Pancreas (tissue), 10 donors: Measurements from ENCODE around the gene CERS1. TPM values are rescaled to one million over a fixed set of nuclear protein-coding genes. Genes with fewer than 3 reads are reported as not detected.
"Not testable (repeated sequence)": the region's sequence is repeated elsewhere in the genome, so short reads cannot be mapped to it uniquely, and the experiment has no call there.

Source experiments
- ATAC-seq, 4 donors: fragments of 200-7000 bp; cut with Tn5 transposase; one replicate each; pipeline versions ENCODE4 v1.8.0 to v1.9.1; 2020; ENCODE audit warnings: mild to moderate bottlenecking in 4 of 4, moderate library complexity in 4 of 4
- DNase-seq, 6 donors: peaks; one replicate each; pipeline ENCODE4 v3.0.0-alpha.2; 2020
- FAIRE-seq: peaks from 2 replicates; lab custom pipeline; 2012; peaks lifted over from hg19 to GRCh38; lab: Jason Lieb, UNC
- H3K27ac ChIP-seq, 4 donors: fragments of 200-600 bp; sonication (generic); 1 replicate in 3 of 4; 2 replicates in 1 of 4; pipeline versions ENCODE4 v1.5.0 to v1.8.0; 2020
- H3K27me3 ChIP-seq, 4 donors: fragments of 200-600 bp; one replicate each; pipeline ENCODE4 v1.8.0; 2021
- H3K36me3 ChIP-seq, 3 donors: fragments of 200-600 bp; sonication (generic) in 1 of 3; one replicate each; pipeline versions ENCODE4 v1.5.0 to v1.8.0; 2020 to 2021
- H3K4me1 ChIP-seq, 3 donors: fragments of 200-600 bp; one replicate each; pipeline ENCODE4 v1.8.0; 2021
- H3K4me3 ChIP-seq, 4 donors: fragments of 200-600 bp; sonication (generic) in 2 of 4; one replicate each; pipeline versions ENCODE4 v1.5.0 to v1.8.0; 2020 to 2021
- H3K9me3 ChIP-seq, 4 donors: fragments of 200-600 bp; one replicate each; pipeline ENCODE4 v1.8.0; 2021
- CTCF ChIP-seq, 4 donors: fragments of 200-600 bp; sonication (generic) in 3 of 4; IDR thresholded peaks; one replicate each; pipeline versions ENCODE4 v1.5.0 to v1.8.0; 2021; ENCODE audit warnings: antibody characterized with exemption in 4 of 4
- WGBS, 2 donors: extraction: QIAGEN DNeasy Blood & Tissue Kit; methylation state at CpG; one replicate each; pipeline ENCODE4 v1.1.7; 2013; 5-methylcytosine and 5-hydroxymethylcytosine counted together
- intact Hi-C, 3 donors: fragments of 100-400 bp; cut with DNase I; formaldehyde crosslinking; loops; one replicate each; pipeline versions ENCODE4 v1.11.1 to v1.14.2; 2022
- polyA plus RNA-seq, 2 donors: library from polyadenylated mRNA; stranded (reverse); fragments of 200-250 nt; gene quantifications; one replicate each; pipeline ENCODE4 v1.2.3, GENCODE V29; 2013
- total RNA-seq, 6 donors: library from RNA; stranded (reverse); fragmentation: NEBNext Ultra II Directional in 4 of 6; extraction: Animal tissue kit (Norgen Biotek cat#: 25700) in 4 of 6; gene quantifications; one replicate each; pipeline versions ENCODE4 v1.2.1 to v1.2.4, GENCODE V29; 2021 to 2023
- donor health status: healthy with polysubstance abuse.
- donor health status: DM: no; HTN: no; CAD: no; lungs with moderate emphysema.
- donor health status: DM: no; HTN: no; CAD: no.
- donor health status: control.
- donor health status: control.
- donor health status: Bipolar disorder and iron deficiency.
- donor health status: DM: yes; HTN: yes; CAD: no.
- donor health status: DM: no; HTN: no; CAD: no.
- donor health status: DM: no; HTN: no; CAD: no.
- donor health status: DM: yes; HTN: yes; CAD: no.

Gene CERS1
- total and polyA plus RNA-seq, 8 donors, result 0.16 to 8.3 (median 0.44) TPM

DNA sequence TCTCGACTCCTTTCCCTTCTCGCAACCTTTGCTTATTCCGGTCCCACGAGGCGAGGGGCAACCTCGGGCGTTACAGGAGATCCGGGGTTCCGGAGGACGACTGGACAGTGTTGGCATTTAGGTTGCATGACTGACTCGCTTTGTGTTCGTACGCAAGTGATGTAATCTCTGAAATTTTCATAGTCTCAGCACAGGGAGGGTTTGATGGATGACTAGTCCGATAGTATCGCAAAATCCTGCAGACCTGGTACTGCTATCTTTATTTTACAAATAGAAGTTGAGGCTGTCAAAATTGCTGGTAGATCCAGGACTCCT, 23.9 kb upstream of the CERS1 start:
- Histone ChIP-seq H3K27me3 (no peaks in the 10 kb centered on the region), H3K27ac (peak overlapping the region in 3 of 4 donors; percentile 20 to 60 (median 57)), H3K36me3 (peaks cover 2 to 25% (median 8%) of the 10 kb centered on the region in 3 donors), H3K4me1 (peaks cover 6 to 23% (median 9%) of the 10 kb centered on the region in 3 donors), H3K4me3 (peak overlapping the region; percentile 77 to 100 (median 94)), H3K9me3 (no peaks in the 10 kb centered on the region)
- FAIRE-seq, result no peak
- no peak for DNase-seq
- intact Hi-C loops, result no loop called here
- no peak for TF ChIP-seq CTCF (IDR thresholded peaks at IDR 0.05)
- 0 to 1% methylated on average over 15 of the region's 15 CpGs for WGBS, 2 donors
- no peak for ATAC-seq

DNA sequence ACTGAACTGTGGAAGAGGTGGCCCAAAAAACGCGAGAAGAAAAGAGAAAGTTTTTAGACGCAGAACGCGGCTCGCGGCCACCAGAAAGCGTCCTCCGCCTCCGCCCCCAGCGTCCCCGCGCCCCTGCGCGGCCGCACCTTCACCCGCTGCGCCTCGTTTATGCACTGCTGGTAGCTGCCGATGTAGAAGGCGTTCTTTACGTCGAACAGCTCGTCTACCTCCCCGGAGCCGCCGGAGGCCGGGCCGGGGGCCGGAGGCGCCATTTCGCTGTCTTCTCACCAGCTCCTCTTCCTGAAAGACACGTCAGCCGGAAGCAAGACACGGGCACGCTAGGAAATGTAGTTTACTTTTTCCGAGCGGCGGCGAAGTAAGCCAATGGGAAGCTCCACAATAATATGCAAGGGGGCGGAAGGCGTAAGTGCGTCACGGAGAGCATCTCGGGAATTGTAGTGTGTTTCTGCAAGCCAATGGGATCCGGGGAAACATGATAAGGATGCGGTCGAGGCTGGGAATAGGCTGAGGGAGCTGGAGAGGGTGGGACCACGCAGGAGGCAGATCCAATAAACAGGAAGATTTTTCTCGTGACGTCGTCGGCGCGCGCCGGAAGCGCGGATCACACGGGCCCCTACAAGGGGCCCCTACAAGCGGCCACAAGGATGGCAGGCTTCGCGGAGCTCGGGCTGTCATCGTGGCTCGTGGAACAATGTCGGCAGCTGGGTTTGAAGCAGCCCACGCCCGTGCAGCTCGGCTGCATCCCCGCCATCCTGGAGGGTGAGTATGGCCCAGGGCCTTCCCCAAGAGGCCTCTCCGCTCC, 23.3 kb upstream of the CERS1 start, which contains the start of the genes COPE and DDX49:
Gene COPE, minus strand, starts transcription at position 302 of the 814 bp plus-strand sequence. Its CDS starts 39 bp downstream, at position 263.
Gene DDX49, plus strand, starts transcription at position 630 of the 814 bp plus-strand sequence. Its CDS starts 27 bp downstream, at position 657.
- no peaks in the 10 kb centered on the region for H3K27me3 ChIP-seq
- FAIRE-seq (peak; percentile 98), DNase-seq (peak; percentile 89 to 98 (median 96)), ATAC-seq (peak; percentile 97 to 99 (median 97))
- peaks cover 6 to 23% (median 9%) of the 10 kb centered on the region in 3 donors for H3K4me1 ChIP-seq
- WGBS, 2 donors, result 0% methylated on average over 72 of the region's 72 CpGs
- peaks cover 0 to 20% (median 4%) of the 10 kb centered on the region in 3 donors for H3K36me3 ChIP-seq
- H3K27ac ChIP-seq, result peak within 1 kb of the TSS; percentile 82 to 95 (median 89)
- H3K4me3 ChIP-seq, result peak within 1 kb of the TSS; percentile 78 to 100 (median 94)
- H3K9me3 ChIP-seq, result no peaks in the 10 kb centered on the region
- intact Hi-C loops, result no loop called here
- no peak for TF ChIP-seq CTCF (IDR thresholded peaks at IDR 0.05)

- H3K9me3 ChIP-seq, H3K27ac ChIP-seq, H3K36me3 ChIP-seq, FAIRE-seq, H3K27me3 ChIP-seq, DNase-seq, ATAC-seq, intact Hi-C loops: not testable (repeated sequence)
- Histone ChIP-seq H3K4me1 (peaks cover 6 to 23% (median 9%) of the 10 kb centered on the region in 3 donors), H3K4me3 (peak overlapping the region in 2 of 4 donors; percentile 99 to 100)
- 61 to 72% methylated on average over 9 of the region's 9 CpGs for WGBS, 2 donors
These were observed 21.6 kb upstream of the CERS1 start for GRCh38 chr19:18917593-18917992.

- H3K27ac ChIP-seq, result no peak overlapping the region
- ATAC-seq (no peak), DNase-seq (peak in 3 of 6 donors; percentile 40 to 58 (median 52)), FAIRE-seq (no peak)
- no peaks in the 10 kb centered on the region for H3K27me3 ChIP-seq
- peaks cover 0 to 4% (median 0%) of the 10 kb centered on the region in 3 donors for H3K36me3 ChIP-seq
- WGBS, 2 donors, result 51 to 55% methylated on average over 5 of the region's 5 CpGs
- H3K9me3 ChIP-seq, result no peaks in the 10 kb centered on the region
- H3K4me3 ChIP-seq, result no peak overlapping the region
- H3K4me1 ChIP-seq, result peaks cover 6 to 22% (median 9%) of the 10 kb centered on the region in 3 donors
- intact Hi-C loops, result no loop called here
- no peak for TF ChIP-seq CTCF (IDR thresholded peaks at IDR 0.05)
These were observed 19.7 kb upstream of the CERS1 start for GRCh38 chr19:18915639-18916038.

DNA sequence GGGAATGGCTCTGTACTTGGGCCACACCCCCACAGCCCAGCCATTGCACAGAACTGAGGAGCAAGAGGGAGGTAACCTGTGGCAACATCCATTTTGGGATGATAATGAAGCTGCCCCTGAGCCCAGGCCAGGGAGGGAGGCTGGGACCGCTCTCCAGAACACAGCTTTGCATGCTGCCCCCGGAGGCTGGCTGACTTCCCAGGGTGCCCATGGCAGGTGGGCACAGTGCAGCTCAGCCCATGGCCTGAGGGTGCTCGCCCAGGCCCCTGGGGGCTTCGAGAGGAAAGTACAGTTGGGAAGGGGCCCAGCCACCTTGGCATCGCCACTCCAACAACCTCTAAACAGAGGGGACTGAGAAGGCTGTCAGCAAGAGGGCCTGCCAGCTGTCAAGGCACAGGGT, 17.5 kb upstream of the CERS1 start:
- TF ChIP-seq CTCF (IDR thresholded peaks at IDR 0.05), result no peak
- WGBS, 2 donors, result 86 to 89% methylated on average over 5 of the region's 5 CpGs
- H3K36me3 ChIP-seq, result peaks cover 0 to 4% (median 0%) of the 10 kb centered on the region in 3 donors

More for the DNA sequence above, 17.5 kb upstream of the CERS1 start:
- ATAC-seq (no peak), DNase-seq (peak in 1 of 6 donors; percentile 26), FAIRE-seq (no peak)
- Histone ChIP-seq H3K27ac (no peak overlapping the region), H3K27me3 (no peaks in the 10 kb centered on the region), H3K4me3 (no peak overlapping the region), H3K9me3 (no peaks in the 10 kb centered on the region), H3K4me1 (peaks cover 0 to 15% (median 4%) of the 10 kb centered on the region in 3 donors)
- intact Hi-C loops, result no loop called here
